Left kidney (tissue), 2 donors: ENCODE data around the gene CCL22. TPM values are rescaled to one million over a fixed set of nuclear protein-coding genes. Genes with fewer than 3 reads are reported as not detected.
"Not testable (repeated sequence)": the region's sequence is repeated elsewhere in the genome, so short reads cannot be mapped to it uniquely, and the experiment has no call there.

Source experiments
- DNase-seq: peaks from one replicate; pipeline ENCODE4 v3.0.0-alpha.2; 2013
- polyA plus RNA-seq: library from polyadenylated mRNA; unstranded; fragments of 120-200 nt; gene quantifications from one replicate; pipeline ENCODE4 v1.2.1, GENCODE V29; 2013; ENCODE audit not compliant: insufficient read length

CCL22 gene
- polyA plus RNA-seq, 1 donor = 0.10 TPM

DNA sequence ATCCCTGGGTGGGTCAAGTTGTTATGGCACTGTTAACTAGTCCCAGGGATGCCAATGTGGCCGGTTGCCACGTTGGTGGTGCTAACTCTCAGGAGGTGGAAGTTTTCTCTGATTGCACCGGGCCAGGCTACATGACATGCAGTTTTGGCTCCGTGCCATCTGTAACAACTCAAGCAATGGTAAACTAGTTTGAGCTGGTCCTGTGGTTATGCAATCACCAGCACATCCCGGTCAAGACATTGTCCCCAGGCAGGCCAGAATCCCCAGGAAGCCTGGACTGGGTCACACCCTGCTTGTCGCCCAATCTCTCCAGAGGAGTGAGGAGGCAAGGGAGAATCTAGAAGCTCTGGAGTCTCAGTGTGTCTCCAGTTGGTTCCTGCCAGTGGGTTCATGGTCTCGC, 35.9 kb downstream of the CCL22 start:
- DNase-seq = no peak

DNA sequence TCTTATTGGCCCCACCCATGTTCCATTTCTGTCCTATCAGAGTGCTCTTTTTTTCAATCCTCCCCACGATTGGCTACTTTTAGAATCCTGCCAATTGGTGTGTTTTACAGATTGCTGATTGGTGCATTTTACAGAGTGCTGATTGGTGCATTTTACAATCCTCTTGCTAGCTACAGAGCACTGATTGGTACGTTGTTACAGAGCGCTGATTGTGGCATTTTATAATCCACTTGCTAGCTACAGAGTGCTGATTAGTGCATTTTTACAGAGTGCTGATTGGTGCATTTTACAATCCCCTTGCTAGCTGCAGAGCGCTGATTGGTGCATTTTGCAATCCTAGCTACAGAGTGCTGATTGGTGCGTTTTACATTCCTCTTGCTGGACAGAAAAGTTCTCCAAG, 36.4 kb downstream of the CCL22 start:
- no peak for DNase-seq

DNA sequence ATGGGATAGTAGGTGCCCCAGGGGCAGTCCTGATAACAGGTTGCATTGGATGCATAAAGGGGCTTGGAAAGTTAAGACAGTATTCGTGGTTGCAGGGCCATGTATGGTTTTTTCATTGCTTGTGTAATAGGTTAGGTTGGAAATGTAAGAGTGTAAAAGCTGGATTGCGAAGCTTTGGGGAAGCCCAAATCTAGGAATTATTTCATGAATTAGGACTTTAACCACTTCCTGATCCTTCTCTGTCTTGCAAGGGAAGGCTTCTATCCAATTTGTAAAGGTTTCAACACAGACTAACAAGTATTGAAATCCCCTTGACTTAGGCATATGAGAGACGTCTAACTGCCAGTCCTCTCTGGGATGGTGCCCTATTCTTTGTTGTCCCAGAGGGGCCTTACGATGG, 38.2 kb downstream of the CCL22 start:
- no peak for DNase-seq

DNA sequence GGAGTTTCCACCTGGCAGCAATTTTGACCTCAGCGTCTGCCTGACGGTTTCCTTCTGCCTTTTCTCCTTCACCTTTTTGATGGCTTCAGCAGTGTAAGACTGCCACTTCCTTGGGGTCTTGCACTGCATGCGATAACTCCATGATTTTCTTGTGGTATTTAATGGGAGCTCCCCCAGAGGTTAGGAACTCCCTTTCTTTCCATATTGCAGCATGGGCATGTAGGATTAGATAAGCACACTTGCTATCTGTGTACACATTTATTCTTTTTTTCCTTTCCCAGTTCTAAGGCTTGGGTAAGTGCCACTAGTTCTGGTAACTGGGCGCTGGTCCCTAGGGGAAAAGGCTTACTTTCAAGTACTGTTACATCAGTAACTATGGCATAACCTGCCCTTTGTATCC, 38.9 kb downstream of the CCL22 start:
- not testable (repeated sequence) for DNase-seq

DNA sequence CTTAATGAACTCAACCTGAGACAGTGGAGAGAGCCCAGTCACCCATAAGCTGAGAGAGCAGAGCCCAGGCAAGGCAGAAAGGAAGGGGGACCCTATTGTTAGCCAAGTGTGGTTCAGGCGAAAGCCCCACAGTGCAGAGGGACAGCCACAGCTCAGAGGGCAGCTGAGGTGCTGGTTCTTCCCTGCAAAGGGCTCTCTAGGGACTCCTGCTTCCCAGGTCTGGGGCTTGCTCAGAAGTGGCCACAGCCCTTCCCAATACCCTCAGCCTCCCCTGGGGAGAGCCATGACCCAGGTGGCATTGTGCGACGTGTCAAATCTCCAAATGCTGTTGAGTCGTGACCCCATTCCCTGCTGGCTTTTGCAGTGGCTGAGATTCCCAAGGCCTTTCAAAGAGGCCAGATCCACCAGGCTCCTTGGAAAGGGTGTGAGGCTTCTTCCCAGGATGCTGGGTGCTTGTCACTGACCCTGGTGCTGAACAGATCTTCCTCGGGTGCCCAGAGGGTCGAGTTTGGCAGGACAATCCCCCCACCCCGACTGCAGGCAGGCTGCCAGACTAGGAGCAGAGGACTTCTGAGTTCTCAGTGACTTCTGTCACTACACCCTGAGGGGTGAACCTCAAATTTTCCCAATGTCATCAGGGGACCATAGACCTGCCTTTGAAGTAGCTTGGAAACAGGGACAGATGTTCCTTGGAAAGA, 43.5 kb downstream of the CCL22 start:
- no peak for DNase-seq

DNA sequence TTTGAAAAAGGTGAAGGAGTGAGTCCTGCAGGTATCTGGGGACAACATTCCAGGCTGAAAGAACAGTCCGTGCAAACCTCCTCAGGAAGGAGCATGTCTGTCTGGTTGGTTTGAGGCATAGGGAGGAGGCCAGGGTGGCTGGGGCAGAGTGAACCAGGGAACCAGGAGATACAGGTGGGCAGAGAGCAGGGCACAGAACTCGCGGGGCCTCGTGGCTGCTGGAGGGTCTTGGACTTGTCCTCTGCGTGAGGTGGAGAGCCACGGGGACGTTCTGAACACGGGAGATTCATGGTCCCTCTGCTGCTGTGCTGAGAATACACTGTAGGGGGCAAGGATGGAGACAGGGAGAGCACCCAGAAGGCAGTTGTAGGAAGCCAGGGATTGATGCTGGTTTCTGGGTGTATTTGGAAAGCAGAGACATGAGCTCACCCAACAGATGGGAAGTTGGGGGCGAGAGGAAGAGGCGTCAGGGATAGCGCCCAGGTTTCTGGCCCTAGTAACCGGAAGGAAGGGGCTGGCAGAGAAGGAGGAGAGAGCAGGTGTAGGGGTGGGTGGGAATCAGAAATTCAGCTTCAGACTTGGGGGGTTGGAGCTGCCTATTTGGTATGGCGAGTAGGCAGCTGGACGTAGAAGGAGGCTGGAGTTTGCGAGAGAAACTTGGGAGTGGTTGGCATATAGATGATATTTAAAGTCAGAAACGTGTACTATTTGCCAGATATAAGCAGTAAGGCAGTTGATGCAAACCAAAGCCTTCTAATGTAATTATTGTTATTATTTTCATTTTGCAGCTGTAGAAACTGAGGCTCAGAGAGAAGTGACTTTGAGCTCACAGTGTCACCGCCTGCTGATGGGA, 45.6 kb downstream of the CCL22 start, which contains the start of gene CCL17:
Gene CCL17, plus strand, starts transcription at position 803 of the 853 bp plus-strand sequence. CDS start 9,166 bp downstream, outside the sequence.
- DNase-seq = no peak

DNA sequence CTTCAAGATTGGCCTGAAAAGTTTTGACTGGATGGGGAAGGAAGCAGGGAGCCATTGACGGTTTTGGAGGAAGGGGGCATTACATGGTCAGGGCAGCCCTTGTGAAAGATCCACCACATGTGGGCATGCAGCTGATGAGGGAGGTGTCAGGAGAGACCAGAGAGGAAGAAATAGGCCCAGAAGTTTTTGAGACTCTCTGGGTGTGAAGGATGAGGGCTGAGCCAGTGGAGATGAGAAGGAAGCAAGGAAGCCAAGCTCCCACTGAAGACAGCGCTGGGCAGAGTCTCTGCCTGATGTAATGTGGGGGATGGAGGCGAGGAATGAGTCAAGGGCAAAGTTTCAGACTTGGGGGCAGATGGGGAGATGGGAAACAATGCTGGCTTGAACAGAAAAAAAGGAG, 46.5 kb downstream of the CCL22 start:
- DNase-seq = no peak

DNA sequence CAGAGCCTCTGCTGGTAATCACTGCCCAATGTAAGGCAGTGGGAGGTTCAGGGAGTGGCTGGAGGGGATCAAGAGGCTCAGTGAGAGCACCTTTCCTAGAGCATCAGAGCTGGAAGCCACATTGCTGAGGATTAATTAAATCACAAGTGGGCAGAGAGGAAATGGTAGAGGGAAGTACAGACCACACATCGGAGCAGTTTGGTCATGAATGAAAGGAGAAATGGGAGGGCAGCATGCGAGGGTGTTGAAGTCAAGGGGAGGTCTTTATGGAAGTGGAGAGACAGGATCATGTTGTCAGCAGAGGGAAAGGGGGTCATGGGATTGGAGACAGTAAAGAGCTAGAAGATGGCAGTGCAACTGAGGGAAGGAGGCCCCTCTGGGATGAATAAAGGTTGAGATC, 48.3 kb downstream of the CCL22 start:
- DNase-seq = no peak

DNA sequence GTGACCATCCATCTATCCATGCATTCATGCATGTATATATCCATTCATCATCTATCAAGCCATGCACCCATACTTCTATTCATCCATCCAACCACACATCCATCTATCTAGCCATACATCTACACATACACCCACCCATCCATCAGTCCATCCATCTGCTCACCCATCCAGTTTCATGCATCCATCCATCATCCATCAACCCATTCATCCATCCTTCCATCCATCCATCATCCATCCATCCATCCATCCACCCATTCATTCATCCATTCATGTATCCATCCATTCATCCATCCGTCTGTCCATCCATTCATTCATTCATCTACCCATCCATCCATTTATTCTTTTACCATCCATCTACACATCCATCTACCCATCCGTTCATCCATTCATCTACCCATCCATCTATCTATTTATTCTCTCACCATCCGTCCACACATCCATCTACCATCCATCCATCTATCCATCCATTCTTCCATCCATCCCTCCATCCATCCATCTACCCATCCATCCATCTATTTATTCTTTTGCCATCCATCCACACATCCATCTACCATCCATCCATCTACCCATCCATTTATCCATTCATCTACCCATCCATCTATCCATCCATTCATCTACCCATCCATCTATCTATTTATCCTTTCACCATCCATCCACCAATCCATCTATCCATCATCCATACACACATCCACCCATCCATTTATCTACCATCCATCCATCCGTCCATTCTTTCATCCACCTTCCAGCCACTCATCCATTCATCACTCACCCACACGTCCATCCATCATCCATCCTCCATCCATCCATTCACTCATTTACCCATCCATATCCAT, 49.2 kb downstream of the CCL22 start:
- DNase-seq = no peak

DNA sequence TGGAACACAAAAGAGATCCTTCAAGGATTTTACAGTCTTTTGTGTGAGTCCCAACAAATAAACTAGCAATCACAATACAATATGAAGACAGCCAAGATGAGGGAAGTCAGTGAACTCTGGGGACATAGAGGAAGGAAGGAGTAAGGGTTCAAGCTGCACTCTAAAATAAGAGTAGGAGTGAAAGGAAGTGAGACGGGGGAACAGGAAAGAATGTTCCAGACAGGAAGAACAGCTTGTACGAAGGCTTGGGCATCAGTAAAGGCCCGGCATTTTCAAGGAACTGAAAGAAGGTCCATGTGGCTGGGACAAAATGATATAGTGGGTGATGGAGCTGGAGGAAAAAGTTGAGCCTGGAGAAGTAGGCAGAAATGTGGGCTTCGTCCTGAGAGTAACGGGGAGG, 50.5 kb downstream of the CCL22 start:
- DNase-seq = no peak

DNA sequence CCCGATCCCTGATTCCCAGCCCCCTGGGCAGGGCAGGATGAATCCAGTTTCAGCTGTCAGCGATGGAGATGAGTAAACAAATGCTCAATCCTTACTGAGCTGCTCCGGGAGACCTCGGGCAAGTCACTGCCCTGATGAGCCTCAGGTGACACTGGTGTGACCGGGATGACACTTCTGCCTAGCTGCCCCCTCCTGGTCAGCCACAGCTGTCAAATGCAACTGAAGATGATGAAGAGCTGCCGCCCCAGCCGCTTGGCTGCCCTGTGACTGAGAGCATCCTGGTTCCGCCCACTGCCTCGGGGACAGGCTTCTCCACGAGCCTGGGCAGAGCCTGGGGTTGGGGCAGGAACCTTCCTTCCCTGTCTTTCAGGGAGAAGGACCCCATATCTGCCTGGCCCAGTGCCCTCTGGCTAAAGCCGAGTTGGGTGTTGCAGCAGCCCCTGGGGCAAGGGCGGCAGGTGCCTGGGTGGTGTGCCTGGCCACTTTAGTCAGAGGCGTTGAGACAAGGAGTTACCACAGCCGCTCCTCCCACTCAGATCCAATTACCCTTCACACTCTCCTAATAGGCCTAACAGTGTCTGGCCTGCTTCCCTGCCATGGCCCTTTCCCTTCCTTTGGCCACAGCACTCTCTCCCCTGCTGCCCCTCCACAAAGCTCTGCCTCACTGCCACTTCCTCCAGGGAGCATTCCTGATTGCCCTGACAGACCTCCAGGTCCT, 51.4 kb downstream of the CCL22 start:
- no peak for DNase-seq

DNA sequence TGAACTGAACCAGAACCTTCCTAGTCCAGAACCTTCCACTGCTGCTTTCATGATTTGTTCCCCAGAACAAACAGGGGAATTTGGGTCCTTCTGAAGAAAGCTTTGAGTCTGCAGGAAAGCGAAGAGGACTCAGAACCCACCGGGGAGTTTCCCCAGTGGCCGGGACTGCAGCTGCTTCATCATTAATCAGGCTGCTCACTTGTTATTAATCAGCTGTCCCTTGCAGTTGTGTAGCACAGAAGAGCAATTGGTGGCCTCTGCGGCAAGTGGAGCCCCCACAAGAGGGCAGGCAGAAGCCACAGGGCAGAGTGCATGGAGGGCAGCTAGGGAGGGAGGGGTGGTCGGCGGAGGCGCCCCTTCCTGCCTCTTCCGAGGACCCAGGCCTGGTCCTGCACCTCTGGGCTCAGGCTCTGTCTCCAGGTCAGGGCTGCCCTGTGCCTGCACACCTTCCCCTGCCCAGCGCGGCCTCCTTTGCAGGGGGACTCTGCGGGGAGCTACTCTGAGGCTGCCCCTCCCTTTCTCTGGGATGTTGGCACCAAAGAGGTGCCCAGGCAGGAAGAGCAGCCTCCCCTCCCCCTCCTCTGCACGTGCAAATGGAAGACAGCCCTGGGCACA, 52.9 kb downstream of the CCL22 start:
- DNase-seq = no peak

DNA sequence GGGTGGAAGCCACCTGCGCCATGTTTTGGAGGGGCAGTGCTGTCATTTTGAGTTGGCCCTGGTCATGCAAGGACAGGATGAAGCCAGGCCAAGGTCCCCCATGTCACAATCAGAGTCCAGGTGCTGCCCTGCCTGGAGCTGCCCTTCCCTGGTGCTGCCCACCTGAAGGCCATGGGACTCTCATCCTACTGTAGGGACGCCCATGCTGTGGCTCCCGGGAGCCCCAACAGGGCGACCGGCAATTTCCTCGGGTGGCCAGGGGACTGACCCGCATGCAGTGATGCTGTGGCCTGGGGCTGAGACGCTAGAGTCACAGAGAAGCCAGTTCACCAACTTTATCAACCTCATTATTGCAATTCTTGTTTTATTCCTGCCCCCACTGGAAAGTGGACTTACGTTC, 54.0 kb downstream of the CCL22 start:
- no peak for DNase-seq

DNA sequence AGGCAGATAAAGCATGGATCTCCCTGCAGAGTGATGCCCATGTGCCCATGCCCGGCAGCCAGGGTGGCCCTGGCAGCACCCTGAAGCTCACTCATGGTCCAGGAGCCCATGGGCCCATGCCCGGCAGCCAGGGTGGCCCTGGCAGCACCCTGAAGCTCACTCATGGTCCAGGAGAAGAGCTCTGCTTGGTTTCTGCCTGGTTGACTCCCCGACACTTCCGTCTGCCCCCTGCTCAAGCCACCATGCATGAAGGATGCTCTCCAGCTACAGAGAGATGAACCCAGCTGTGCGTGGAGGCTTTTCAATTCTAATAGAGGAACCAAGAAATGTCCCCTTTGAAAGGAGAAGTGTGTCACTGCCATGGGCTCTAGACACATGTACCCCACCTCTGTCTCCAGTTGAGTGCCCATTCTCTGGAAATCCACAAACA, 54.7 kb downstream of the CCL22 start:
- no peak for DNase-seq

DNA sequence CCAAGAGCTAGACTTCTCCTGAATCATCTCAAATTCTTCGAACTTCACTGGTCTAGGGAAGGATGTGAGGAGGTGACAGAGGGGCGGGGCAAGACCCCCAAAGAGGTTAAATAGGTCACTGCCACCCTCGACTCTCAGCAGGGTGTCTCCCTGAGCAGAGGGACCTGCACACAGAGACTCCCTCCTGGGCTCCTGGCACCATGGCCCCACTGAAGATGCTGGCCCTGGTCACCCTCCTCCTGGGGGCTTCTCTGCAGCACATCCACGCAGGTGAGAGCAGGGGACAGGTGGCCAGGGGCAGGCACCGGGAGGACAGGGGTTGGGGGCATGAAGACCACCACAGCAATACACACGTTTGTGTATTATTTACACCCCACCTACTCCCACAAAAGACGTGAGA, 55.1 kb downstream of the CCL22 start:
- DNase-seq = no peak

Other genes with a start within 250 kb of the CCL22 start
- 149 TPM for gene PSME3IP1, start 172.7 kb upstream of the CCL22 start, polyA plus RNA-seq
- 51.7 TPM for gene RSPRY1, start 172.5 kb upstream of the CCL22 start, polyA plus RNA-seq
- 74.6 TPM for gene ARL2BP, start 113.5 kb upstream of the CCL22 start, polyA plus RNA-seq
- 16.8 TPM for gene PLLP, start 74.1 kb upstream of the CCL22 start, polyA plus RNA-seq
- 23.5 TPM for gene CX3CL1, start 13.7 kb downstream of the CCL22 start, polyA plus RNA-seq
- gene CCL17, start 46.0 kb downstream of the CCL22 start, polyA plus RNA-seq = not detected
- gene CIAPIN1, start 88.6 kb downstream of the CCL22 start, polyA plus RNA-seq = 106 TPM
- 106 TPM for gene COQ9, start 88.7 kb downstream of the CCL22 start, polyA plus RNA-seq
- gene POLR2C, start 103.9 kb downstream of the CCL22 start, polyA plus RNA-seq = 84.3 TPM
- gene DOK4, start 127.7 kb downstream of the CCL22 start, polyA plus RNA-seq = 27.8 TPM
- 13.9 TPM for gene CCDC102A, start 177.8 kb downstream of the CCL22 start, polyA plus RNA-seq
- gene ADGRG5, start 183.9 kb downstream of the CCL22 start, polyA plus RNA-seq = 1.3 TPM